ENCODE measurements around the gene SBK1.

Gene SBK1

DNA sequence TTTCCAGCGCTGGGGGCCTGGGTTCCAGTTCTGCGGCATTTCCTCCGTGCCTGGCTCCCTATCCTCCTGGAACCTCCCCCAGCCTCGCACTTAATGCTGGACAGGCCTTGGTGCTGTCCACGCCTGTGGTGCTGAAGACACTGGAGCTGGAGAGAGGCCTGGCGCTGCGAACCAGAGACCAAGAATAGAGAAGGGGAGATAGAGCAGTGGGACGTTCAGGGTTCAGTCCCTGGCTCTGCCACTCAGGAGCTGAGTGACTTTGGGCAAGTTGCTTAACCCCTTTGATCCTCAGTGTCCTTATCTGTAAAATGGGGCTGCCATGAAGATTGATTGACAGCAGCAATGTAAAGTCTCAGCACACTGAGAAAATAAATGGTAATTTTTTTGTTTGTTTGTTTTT lies 11.9 kb downstream of the SBK1 start:
- no peak for DNase-seq (ENCODE audit: extremely low read depth in 1 of 2, low read depth in 1 of 2)

DNA sequence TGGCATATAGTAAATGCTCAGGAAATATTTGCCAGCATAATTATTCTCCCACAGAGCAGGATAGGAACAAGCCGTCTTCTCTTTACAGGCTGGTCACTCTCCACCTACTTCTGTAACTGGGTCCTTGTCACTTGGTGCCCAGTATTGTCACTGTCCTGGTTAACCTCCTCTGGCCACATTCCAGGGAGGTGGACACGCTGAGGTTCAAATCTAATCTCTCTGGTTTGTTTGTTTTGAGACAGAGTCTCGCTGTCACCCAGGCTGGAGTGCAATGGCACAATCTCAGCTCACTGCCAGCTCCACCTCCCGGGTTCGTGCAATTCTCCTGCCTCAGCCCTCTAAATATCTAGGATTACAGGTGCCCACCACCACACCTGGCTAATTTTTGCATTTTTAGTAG lies 15.6 kb downstream of the SBK1 start:
- DNase-seq (ENCODE audit: extremely low read depth in 1 of 2, low read depth in 1 of 2): no peak

DNA sequence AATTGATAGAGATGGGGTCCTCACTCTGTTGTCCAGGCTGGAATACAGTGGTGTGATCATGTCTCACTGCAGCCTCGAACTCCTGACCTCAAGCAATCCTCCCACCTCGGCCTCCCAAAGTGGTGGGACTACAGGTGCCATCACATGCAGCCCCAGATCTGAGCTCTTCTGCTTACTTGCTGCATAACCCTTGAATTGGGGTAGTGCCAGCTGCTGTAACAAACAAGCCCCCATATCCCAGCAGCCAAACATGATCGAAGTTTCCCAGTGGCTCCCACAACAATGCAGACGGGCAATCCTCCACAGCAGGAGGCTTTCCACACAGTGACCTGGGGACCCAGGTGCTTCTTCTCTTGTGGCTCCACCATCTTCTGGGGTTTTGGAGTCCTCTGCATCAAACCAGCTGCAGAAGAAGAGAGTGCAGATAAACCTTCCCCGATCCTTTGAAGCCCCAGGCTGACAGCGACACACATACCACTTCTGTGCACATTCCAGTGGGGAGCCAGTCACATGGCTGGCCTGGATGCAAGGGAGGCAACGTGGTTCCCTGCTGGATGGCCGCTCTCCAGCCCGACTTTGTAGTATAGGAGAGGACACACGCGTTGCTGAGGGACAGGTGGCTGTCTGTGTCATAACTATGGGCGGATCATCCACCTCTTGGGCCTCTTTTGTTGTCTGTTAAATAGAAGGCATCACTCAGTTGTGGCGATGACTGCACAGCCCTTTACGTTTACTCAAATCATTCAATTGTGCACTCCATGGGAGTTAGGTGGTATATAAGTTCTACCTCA lies 16.7 kb downstream of the SBK1 start:
- DNase-seq (ENCODE audit: extremely low read depth in 1 of 2, low read depth in 1 of 2): no peak

DNA sequence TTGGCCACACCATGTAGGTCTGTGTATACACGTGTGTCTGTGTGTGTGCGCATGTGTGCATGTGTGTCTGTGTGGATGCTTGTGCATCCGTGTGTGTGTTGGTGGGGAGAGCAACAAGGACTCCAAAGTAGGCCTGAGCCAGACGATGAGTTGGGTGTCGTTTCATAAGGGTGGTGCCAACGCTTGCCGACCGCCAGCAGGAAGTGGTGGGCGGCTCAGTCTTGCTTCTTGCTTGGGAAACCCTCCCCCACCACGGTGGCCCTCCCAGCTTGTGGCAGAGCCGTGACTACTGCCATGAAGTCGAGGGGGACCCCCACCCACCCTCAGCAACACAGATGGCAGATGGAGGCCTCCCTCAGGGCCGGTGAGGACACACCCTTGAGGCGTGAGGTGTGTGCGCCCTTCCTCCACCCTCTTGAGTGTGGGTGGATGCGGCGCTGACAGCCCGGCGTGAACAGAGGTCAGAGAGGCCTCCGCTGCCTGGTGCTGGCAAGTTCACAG lies 17.5 kb downstream of the SBK1 start:
- DNase-seq (ENCODE audit: extremely low read depth in 1 of 2, low read depth in 1 of 2): peak; percentile 72 to 75

DNA sequence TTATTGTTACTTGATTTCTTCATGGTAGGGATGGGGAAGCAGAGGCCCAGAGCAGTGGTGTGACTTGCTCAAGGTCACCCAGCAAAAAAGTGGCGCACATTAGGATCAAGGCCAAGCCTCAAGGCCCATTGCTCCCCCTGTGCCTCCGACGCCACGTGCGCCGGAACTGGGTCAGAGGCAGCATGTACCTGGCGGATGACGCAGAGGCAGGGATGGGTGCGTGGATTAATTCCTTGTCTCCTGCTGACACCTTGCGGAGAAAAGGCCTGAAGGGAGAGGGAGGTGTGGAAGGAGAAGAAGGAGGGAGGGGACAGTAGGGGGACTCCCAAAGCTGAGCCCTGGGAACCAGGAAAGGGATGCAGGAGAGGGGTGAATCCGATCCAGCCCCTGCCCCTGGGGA lies 18.5 kb downstream of the SBK1 start:
- no peak for DNase-seq (ENCODE audit: extremely low read depth in 1 of 2, low read depth in 1 of 2)

DNA sequence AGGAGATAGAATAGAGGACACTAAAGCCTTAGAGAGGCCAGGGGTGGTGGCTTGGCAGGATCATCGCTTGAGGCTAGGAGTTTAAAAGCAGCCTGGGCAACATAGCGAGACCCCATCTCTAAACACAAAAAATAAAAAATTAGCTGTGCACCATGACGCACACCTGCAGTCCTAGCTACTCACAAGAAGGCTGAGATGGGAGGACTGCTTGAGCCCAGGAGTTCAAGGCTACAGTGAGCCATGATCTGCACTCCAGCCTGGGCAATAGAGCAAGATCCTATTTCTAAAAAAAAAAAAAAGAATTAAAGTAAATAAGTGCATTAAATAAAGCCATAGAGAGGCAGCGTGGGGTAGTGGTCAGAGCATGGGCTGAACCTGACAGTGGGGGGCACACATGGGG lies 19.1 kb downstream of the SBK1 start:
- no peak for DNase-seq (ENCODE audit: extremely low read depth in 1 of 2, low read depth in 1 of 2)

DNA sequence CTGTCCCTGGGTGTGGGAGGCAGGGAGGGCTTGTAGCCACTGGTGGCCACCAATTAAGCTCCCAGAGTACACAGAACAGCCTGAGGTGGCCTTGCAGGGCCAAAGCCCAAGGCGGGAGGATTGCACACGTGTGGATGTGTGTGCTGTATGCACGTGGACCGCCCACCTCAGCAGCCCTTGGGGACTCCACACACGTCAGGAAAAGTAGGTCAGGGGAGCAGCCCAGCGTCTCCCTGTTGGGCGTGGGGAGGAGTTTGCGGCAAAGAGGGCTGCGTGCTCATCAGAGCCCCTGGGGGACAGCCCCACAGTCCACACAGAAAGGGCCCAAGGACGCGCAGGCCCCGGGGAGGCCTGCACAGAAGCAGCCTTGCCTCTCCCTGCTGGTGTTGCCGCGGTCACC lies 19.6 kb downstream of the SBK1 start:
- no peak for DNase-seq (ENCODE audit: extremely low read depth in 1 of 2, low read depth in 1 of 2)

DNA sequence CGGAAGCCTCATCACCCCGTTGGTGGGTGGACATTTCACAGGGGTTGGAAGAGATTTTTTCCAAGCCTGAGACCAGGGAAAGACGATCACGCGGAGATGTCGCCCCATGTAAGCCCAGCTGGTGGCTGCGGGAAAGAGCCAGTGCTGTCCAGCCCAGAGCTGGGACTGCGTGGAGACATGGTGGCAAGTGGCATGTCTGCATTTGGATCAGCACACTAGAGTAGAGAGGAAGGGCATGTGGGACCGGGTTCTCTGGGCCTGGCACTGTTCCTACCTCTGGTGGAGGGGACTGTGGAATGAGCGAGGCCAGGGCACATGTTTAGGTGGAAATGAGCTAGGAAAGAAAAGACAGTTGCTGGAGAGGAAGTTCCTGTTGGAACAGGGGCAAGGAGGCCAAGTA lies 20.0 kb downstream of the SBK1 start:
- no peak for DNase-seq (ENCODE audit: extremely low read depth in 1 of 2, low read depth in 1 of 2)

DNA sequence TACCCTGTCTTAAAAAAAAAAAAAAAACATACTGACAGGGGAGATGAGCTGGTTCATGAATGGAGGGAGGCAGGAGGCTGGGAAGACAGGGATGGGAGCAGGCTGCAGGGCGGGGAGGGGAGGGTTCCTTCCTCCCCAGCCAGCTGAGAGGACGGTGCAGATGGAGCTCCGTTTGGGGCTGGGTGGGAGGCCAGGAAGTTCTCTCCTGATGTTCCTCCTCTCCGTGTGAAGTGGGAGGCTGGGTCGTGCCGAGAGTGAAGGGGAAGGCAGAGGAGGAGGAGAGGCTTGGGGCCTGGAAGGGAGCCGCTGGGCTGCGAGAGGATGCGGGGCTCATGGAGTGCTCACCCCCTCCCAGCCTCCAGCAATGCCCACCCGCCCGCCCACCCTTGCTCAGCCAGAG lies 21.3 kb downstream of the SBK1 start:
- DNase-seq (ENCODE audit: extremely low read depth in 1 of 2, low read depth in 1 of 2): no peak

DNA sequence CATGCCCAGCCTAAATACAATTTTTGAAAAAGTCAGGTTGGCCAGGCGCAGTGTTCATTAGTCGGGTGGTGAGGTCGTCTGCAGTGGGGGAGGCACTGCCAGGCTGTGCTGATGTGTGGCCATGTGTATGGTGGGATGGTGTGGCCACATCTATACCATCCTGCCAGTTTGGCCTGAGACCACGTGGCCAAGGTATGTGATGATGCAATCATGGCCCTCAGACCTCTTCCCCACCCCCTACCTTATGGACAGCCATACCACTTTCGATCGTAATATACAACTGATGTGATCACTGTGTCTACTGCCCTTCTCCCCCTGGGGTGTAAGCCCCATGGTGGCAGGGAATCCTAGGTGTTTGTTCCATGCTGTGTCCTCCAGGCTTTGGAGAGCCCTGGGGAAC lies 23.7 kb downstream of the SBK1 start:
- no peak for DNase-seq (ENCODE audit: extremely low read depth in 1 of 2, low read depth in 1 of 2)

DNA sequence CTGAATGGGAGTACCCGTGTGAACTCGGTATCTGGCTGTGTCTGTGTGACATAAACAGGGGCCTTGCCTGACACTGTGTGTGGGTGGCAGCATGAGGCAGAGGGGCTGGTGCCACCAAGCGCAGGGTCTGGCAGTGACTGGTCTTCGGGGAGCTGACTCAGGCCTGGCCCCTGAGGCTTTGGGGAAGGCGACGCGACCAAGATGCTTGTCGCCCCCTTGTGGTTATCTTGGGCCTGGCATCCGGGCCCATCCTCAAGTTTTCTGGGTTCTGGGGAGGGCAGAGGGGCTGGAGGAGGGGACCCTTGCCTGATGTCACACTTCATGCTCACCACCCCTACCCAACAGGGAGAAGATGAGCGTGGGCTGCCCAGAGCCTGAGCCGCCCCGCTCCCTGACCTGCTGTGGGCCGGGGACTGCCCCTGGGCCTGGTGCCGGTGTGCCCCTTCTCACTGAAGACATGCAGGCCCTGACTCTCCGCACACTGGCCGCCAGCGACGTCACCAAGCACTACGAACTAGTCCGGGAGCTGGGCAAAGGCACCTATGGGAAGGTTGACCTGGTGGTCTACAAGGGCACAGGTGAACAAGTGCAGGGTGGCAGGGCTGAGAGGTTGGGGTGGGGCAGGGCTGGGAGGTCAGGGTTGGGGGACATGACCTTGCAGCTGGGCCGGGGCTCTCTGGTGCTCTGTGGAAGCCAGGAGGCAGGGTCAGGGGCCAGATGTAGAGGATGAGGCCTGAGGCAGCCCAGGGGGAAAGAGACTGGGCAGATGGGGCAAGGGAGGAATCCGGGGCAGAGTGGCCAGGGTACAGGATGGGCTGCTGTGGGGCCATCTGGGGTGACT lies 24.9 kb downstream of the SBK1 start:
- peak; percentile 49 to 65 for DNase-seq (ENCODE audit: extremely low read depth in 1 of 2, low read depth in 1 of 2)

DNA sequence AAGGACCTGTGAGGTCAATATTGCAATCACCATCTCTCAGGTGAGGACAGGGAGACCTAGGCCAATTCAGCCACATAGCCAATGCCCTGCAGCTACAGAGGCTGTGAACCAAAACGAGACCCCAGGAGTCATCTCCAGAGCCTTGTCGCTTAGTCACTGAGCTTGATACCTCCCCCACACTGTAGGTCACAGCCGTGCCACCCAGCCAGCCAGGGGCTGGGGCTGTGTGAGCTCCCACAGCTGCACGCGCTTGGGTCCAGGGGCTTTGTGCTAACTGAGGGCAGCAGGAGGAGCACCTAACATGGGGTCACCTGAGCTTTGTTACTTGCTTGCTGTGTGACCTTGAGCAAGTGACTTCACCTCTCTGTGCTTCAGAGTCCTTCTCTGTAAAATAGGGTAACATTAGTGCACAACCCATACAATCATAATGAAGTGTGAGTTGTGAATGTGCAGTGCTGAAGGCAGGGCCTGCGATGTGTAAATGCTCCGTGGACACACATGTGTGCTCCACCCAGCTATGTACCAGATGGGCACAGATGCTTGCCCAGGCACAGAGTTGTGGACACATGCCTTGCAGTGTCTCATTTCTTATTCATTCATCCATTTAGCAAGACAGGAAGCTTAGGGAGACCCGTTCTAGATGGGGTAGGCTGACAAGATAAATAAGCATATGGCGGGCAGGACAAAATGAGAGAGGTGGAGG lies 25.9 kb downstream of the SBK1 start:
- no peak for DNase-seq (ENCODE audit: extremely low read depth in 1 of 2, low read depth in 1 of 2)

DNA sequence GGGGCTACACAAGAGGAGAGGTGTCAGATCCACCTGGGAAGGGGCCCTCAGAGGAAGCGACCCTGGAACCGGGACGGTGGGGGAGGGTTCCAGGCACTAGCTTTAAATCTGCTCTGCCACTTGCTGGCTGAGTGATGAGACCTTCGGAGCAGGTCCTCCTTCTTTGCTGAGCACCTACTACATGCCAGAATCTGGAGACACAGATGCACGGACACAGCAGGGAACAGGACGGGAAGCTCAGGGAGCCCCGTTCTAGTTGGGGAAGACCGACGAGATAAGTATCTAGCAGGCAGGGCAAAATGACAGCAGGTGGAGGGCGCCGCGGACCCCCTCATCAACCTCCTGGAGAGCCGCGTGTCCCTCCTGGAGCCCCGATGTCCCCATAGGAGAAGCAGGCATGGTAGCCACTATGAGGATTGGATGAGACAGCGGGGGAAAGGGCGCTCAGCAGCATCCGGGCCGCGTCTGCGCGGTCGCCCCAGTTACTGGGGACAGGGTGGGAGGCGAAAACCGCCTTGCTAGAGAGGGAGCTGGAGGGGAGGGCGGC lies 27.2 kb downstream of the SBK1 start:
- DNase-seq (ENCODE audit: extremely low read depth in 1 of 2, low read depth in 1 of 2): no peak

DNA sequence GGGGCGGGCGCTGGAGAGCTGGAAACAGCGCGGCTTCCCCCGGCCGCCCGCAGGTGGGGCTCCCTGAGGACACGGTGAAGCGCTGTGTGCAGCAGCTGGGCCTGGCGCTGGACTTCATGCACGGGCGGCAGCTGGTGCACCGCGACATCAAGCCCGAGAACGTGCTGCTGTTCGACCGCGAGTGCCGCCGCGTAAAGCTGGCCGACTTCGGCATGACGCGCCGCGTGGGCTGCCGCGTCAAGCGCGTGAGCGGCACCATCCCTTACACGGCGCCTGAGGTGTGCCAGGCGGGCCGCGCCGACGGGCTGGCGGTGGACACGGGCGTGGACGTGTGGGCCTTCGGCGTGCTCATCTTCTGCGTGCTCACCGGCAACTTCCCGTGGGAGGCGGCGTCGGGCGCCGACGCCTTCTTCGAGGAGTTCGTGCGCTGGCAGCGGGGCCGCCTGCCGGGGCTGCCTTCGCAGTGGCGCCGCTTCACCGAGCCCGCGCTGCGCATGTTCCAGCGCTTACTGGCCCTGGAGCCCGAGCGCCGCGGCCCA lies 27.8 kb downstream of the SBK1 start:
- no peak for DNase-seq (ENCODE audit: extremely low read depth in 1 of 2, low read depth in 1 of 2)

DNA sequence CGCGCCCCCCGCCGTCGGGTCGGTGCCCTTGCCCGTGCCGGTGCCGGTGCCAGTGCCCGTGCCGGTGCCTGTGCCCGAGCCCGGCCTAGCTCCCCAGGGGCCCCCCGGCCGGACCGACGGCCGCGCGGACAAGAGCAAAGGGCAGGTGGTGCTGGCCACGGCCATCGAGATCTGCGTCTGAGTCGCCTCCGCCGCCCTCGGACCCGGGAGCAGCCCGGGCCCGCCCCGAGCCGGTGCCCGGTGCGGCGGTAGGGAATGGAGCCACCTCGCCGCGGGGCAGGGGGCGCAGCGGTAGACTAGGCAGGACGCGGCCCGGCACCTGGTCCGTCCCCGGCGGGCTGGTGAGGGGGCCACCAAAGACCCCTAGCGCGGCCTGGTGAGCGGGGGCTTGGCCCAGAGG lies 28.4 kb downstream of the SBK1 start:
- no peak for DNase-seq (ENCODE audit: extremely low read depth in 1 of 2, low read depth in 1 of 2)

DNA sequence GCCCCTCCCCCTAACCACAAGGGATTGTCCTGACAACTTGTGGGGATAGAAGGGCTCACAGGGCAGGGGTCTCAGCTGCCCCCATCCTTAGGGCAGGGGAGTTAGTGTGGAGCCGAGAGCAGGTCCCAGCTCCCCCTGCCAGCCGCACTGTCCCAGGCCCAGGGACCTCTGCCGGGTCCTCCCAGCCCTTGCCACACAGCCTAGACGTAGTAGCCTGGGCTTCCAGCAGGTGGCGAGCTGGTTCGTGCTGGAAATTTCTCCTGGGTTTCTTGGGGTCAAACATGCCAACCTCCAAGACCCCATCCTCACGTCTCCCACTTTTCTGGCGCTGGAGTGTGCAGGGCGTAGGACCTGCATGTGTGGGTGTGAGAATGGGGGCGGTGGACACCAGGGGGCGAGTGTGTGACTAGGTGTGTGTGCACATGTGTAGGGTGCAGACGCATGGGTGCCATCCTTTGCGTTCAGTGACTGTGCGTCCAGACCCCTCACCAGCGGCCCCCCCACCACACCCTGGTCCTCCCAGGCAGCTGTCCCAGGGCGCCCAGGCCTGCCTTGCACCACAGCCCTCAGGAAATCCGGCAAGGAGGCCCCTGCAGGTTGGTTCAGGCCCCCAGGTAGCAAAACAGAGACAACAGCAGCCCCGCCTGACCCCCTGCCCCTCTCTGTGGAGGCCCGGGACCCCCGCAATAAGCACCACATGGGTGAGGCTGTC lies 29.5 kb downstream of the SBK1 start:
- DNase-seq (ENCODE audit: extremely low read depth in 1 of 2, low read depth in 1 of 2): no peak

DNA sequence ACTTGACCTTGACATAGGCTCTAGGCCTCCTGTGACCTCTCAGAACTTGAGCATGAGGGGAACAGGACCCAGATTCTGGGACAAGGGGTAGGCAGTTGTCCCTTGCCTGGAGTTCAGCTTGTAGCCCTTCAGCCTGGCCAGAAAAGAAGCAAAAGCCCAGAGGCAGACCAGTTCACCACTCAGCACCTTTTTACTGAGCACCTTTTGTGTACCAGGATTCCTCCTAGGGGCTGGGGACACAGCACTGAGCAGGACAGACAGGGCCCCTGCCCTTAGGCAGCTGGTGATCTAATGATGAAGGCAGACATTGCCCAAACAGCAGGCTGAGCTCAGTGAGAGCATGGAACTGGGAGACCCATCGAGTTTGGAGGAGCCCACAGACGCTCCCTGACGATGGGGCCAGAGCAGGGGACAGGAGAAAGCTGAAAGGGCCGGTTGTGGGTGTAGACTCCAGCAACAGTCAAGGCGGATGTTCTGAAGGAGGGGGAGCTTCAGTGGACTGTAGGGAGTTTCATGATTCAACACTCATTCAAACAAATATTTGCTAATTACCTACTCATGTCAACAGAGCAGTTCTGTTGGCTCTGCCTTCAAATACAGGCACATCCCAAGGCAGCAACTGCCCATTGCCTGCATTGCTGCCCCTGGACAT lies 32.0 kb downstream of the SBK1 start:
- DNase-seq (ENCODE audit: extremely low read depth in 1 of 2, low read depth in 1 of 2): no peak

DNA sequence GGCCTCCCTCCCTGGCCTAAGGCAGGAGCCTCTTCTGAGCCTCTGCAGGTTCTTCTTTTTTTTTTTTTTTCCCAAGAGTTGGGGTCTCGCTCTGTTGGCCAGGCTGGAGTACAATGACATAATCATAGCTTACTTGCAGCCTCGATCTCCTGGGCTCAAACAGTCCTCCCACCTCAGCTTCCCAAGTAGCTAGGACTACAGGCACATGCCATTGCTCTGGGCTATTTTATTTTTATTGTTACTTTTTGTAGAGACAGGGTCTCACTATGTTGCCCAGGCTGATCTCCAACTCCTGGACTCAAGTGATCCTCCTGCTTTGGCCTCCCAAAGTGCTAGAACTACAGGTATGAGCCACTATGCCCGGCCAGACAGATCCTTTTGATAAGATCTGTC lies 32.6 kb downstream of the SBK1 start:
- no peak for DNase-seq (ENCODE audit: extremely low read depth in 1 of 2, low read depth in 1 of 2)

DNA sequence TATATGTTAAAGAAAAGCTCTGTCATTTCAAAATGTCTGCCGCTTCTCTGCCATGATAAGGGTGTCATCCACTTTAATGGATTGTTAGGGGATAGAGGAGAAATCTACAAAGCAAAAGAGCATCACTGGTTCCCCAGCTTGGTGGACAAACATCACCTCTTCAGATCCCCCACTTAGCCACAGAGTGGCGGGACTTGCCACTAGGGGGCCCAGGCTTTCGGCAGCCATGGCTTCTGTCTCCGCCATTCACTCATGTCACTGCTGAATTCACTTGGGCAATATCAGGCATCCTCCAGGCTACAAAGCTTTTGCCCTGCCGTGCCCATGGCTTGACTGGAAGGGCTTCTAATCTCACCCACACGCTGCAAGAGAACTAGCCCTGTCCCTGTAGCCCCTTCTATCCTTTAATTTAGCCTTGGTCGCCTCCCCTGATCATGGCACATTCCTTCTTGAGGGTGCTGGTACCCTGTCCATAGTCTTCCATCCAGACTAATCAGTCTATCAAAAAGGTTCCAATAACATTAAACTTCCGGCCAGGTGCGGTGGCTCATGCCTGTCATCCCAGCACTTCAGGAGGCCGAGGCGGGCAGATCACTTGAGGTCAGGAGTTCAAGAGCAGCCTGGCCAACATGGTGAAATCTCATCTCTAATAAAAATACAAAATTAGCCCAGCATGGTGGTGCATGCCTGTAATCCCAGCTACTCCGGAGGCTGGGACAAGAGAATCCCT lies 34.7 kb downstream of the SBK1 start:
- peak; percentile 38 to 53 for DNase-seq (ENCODE audit: extremely low read depth in 1 of 2, low read depth in 1 of 2)
